H1 (cell line): Measurements from ENCODE around the gene SLC22A2. TPM values are rescaled to one million over a fixed set of nuclear protein-coding genes. Genes with fewer than 3 reads are reported as not detected.

Experiments
- CTCF ChIA-PET: fragments of 300-600 bp; sonication (Branson Sonifier 250); formaldehyde crosslinking; loops from one replicate; lab custom pipeline; 2021; ENCODE audit not compliant: partially characterized antibody; lab: Charles Lee
- POLR2A ChIA-PET: fragments of 300-600 bp; sonication (Branson Sonifier 250); formaldehyde crosslinking; loops from one replicate; lab custom pipeline; 2021; ENCODE audit warnings: inconsistent platforms; ENCODE audit not compliant: partially characterized antibody; lab: Charles Lee
- DNase-seq, 2 experiments: peaks; one replicate each; pipeline versions ENCODE4 v3.0.0 to v3.0.0-alpha.2; 2010 to 2022; ENCODE audit warnings: low spot score in 2 of 2, low read depth in 1 of 2, mixed read lengths in 1 of 2
- FAIRE-seq: peaks from 2 replicates; lab custom pipeline; 2011; peaks lifted over from hg19 to GRCh38; lab: Jason Lieb, UNC
- H2AFZ ChIP-seq: 2 replicates; pipeline ENCODE4 v1.8.1; 2012; ENCODE audit warnings: low read length, inconsistent platforms
- H2AK5ac ChIP-seq: 2 replicates; pipeline ENCODE4 v1.6.1; 2013; ENCODE audit warnings: low read depth, low read length
- H2BK120ac ChIP-seq: replicated peaks from 2 replicates; pipeline ENCODE3; 2013; ENCODE audit warnings: low read depth, low read length, inconsistent platforms
- H2BK12ac ChIP-seq: 2 replicates; pipeline ENCODE4 v1.6.1; 2013; ENCODE audit warnings: low read depth, low read length
- H2BK15ac ChIP-seq: 2 replicates; pipeline ENCODE4 v1.6.1; 2013; ENCODE audit warnings: low read length
- H2BK20ac ChIP-seq: 2 replicates; pipeline ENCODE4 v1.6.1; 2013; ENCODE audit warnings: low read length
- H2BK5ac ChIP-seq: 2 replicates; pipeline ENCODE4 v1.6.1; 2013; ENCODE audit warnings: low read depth, low read length
- H3K14ac ChIP-seq: 2 replicates; pipeline ENCODE4 v1.6.1; 2013; ENCODE audit warnings: inconsistent platforms; ENCODE audit not compliant: insufficient read length
- H3K18ac ChIP-seq: 2 replicates; pipeline ENCODE4 v1.6.1; 2013; ENCODE audit warnings: low read length; ENCODE audit errors: extremely low read depth
- H3K23ac ChIP-seq: 2 replicates; pipeline ENCODE4 v1.6.1; 2013; ENCODE audit warnings: inconsistent platforms; ENCODE audit not compliant: insufficient read length
- H3K23me2 ChIP-seq: 2 replicates; pipeline ENCODE4 v1.6.1; 2013; ENCODE audit warnings: low read depth, low read length
- H3K27ac ChIP-seq: 2 replicates; pipeline ENCODE4 v1.6.1; 2011; ENCODE audit warnings: low read depth, low read length, inconsistent platforms
- H3K27me3 ChIP-seq, 4 experiments: replicated peaks in 1 of 4; 1 replicate in 1 of 4; 2 replicates in 3 of 4; pipeline versions ENCODE4 v1.6.1 to v1.8.1; 2011 to 2013; ENCODE audit warnings: low read length in 3 of 4, mild to moderate bottlenecking in 3 of 4, inconsistent platforms in 2 of 4, mixed read lengths in 2 of 4, moderate library complexity in 1 of 4; ENCODE audit not compliant: control insufficient read depth in 3 of 4, insufficient read depth in 3 of 4; ENCODE audit errors: extremely low read depth in 1 of 4
- H3K36me3 ChIP-seq, 4 experiments: 2 replicates each; pipeline versions ENCODE4 v1.6.1 to v1.8.1; 2011 to 2013; ENCODE audit warnings: mild to moderate bottlenecking in 4 of 4, low read length in 3 of 4, moderate library complexity in 2 of 4, control low read depth in 1 of 4, inconsistent platforms in 1 of 4; ENCODE audit not compliant: insufficient read depth in 4 of 4, control insufficient read depth in 2 of 4
- H3K4ac ChIP-seq: replicated peaks from 2 replicates; pipeline ENCODE3; 2013; ENCODE audit warnings: low read length, low read depth, mixed read lengths, inconsistent platforms; ENCODE audit not compliant: insufficient read length
- H3K4me1 ChIP-seq, 4 experiments: replicated peaks in 1 of 4; 1 replicate in 1 of 4; 2 replicates in 3 of 4; pipeline versions ENCODE4 v1.6.1 to v1.8.1; 2011 to 2013; ENCODE audit warnings: low read length in 3 of 4, inconsistent platforms in 2 of 4, mixed read lengths in 1 of 4; ENCODE audit not compliant: insufficient read depth in 4 of 4, control insufficient read depth in 3 of 4
- H3K4me2 ChIP-seq, 2 experiments: 2 replicates each; pipeline versions ENCODE4 v1.6.1 to v1.8.1; 2011 to 2013; ENCODE audit warnings: low read depth in 2 of 2, low read length in 2 of 2, control low read depth in 1 of 2, inconsistent platforms in 1 of 2, mild to moderate bottlenecking in 1 of 2; ENCODE audit not compliant: insufficient read depth in 1 of 2
- H3K4me3 ChIP-seq, 4 experiments: fragments of 200-600, 300-600 bp in 1 of 4; sonication (generic), shearing (Covaris generic), sonication (Bioruptor Twin) in 1 of 4; 2 replicates each; pipeline versions ENCODE4 v1.5.1 to v1.8.1; 2011 to 2016; ENCODE audit warnings: low read length in 4 of 4, low read depth in 3 of 4, control low read depth in 2 of 4, inconsistent platforms in 2 of 4, mild to moderate bottlenecking in 2 of 4, mixed read lengths in 1 of 4, moderate library complexity in 1 of 4; ENCODE audit not compliant: insufficient read depth in 2 of 4; ENCODE audit errors: extremely low read depth in 1 of 4
- H3K56ac ChIP-seq: replicated peaks from 2 replicates; pipeline ENCODE3; 2013; ENCODE audit warnings: low read depth, mild to moderate bottlenecking, mixed read lengths, low read length, inconsistent platforms; ENCODE audit not compliant: insufficient read length
- H3K79me1 ChIP-seq: 2 replicates; pipeline ENCODE4 v1.6.1; 2013; ENCODE audit warnings: low read depth, low read length, control low read depth
- H3K79me2 ChIP-seq, 2 experiments: 2 replicates each; pipeline versions ENCODE4 v1.6.1 to v1.8.1; 2012 to 2013; ENCODE audit warnings: low read length in 2 of 2, mild to moderate bottlenecking in 2 of 2, inconsistent platforms in 1 of 2; ENCODE audit not compliant: insufficient read depth in 2 of 2, control insufficient read depth in 1 of 2
- H3K9ac ChIP-seq, 4 experiments: replicated peaks in 1 of 4; 1 replicate in 1 of 4; 2 replicates in 3 of 4; pipeline versions ENCODE4 v1.6.1 to v1.8.1; 2011 to 2013; ENCODE audit warnings: low read depth in 3 of 4, low read length in 3 of 4, control low read depth in 2 of 4, mild to moderate bottlenecking in 2 of 4, moderate library complexity in 2 of 4, inconsistent platforms in 1 of 4; ENCODE audit errors: extremely low read depth in 1 of 4
- H3K9me3 ChIP-seq, 2 experiments: 2 replicates each; pipeline versions ENCODE4 v1.6.1 to v1.8.1; 2012 to 2013; ENCODE audit warnings: mild to moderate bottlenecking in 2 of 2, moderate library complexity in 2 of 2, control low read depth in 1 of 2, inconsistent platforms in 1 of 2, low read depth in 1 of 2, low read length in 1 of 2, mixed read lengths in 1 of 2; ENCODE audit not compliant: insufficient read depth in 2 of 2
- H4K20me1 ChIP-seq, 2 experiments: replicated peaks in 1 of 2; 2 replicates each; pipeline versions ENCODE3 to v1.8.1; 2011 to 2013; ENCODE audit warnings: inconsistent platforms in 2 of 2, low read length in 2 of 2, mild to moderate bottlenecking in 1 of 2; ENCODE audit not compliant: insufficient read depth in 2 of 2, control insufficient read depth in 1 of 2
- H4K5ac ChIP-seq: 2 replicates; pipeline ENCODE4 v1.6.1; 2013; ENCODE audit warnings: low read length, low read depth, mixed read lengths, inconsistent platforms; ENCODE audit not compliant: insufficient read length
- H4K8ac ChIP-seq: 2 replicates; pipeline ENCODE4 v1.8.0; 2013; ENCODE audit warnings: mild to moderate bottlenecking, moderate library complexity, low read length, inconsistent platforms; ENCODE audit not compliant: insufficient read depth; ENCODE audit errors: extremely low read depth
- H4K91ac ChIP-seq: replicated peaks from 2 replicates; pipeline ENCODE3; 2013; ENCODE audit warnings: low read length, mixed read lengths, inconsistent platforms; ENCODE audit not compliant: insufficient read length
- CBX8 ChIP-seq: fragments of 300-800, 300-1000 bp; sonication (generic); IDR thresholded peaks from 2 replicates; pipeline ENCODE4 v1.7.1; 2016; ENCODE audit warnings: low read depth, low read length, borderline replicate concordance
- CEBPB ChIP-seq: IDR thresholded peaks from 2 replicates; pipeline ENCODE4 v1.6.1; 2012; ENCODE audit warnings: low read depth, low read length
- CTBP2 ChIP-seq: IDR thresholded peaks from 2 replicates; pipeline ENCODE4 v1.7.0; 2011; ENCODE audit warnings: borderline replicate concordance, mild to moderate bottlenecking, moderate library complexity, mixed read lengths, low read length; ENCODE audit not compliant: insufficient read depth, insufficient read length
- EGR1 ChIP-seq: IDR thresholded peaks from 2 replicates; pipeline ENCODE4 v1.6.1; 2011; ENCODE audit warnings: low read depth, low read length, borderline replicate concordance
- GABPA ChIP-seq: IDR thresholded peaks from 2 replicates; pipeline ENCODE4 v1.6.1; 2011; ENCODE audit warnings: mild to moderate bottlenecking, low read length, moderate library complexity, borderline replicate concordance; ENCODE audit not compliant: insufficient read depth
- KDM1A ChIP-seq: fragments of 200-600, 300-600 bp; sonication (generic); IDR thresholded peaks from 2 replicates; pipeline ENCODE4 v1.7.1; 2016; ENCODE audit warnings: mild to moderate bottlenecking, low read length, borderline replicate concordance
- POLR2A ChIP-seq, 2 experiments: IDR thresholded peaks; 1 replicate in 1 of 2; 2 replicates in 1 of 2; pipeline ENCODE4 v1.6.1; 2011; ENCODE audit warnings: low read depth in 2 of 2, low read length in 2 of 2, mild to moderate bottlenecking in 2 of 2; ENCODE audit errors: control extremely low read depth in 1 of 2
- RNF2 ChIP-seq: fragments of 200-900, 300-1000 bp; sonication (generic); IDR thresholded peaks from 2 replicates; pipeline ENCODE4 v1.7.1; 2016; ENCODE audit warnings: borderline replicate concordance, low read depth, mild to moderate bottlenecking, antibody characterized with exemption, low read length; ENCODE audit not compliant: poor library complexity, severe bottlenecking; ENCODE audit errors: missing control alignments
- SAP30 ChIP-seq: fragments of 300-600 bp; sonication (generic); IDR thresholded peaks from 2 replicates; pipeline ENCODE4 v1.7.1; 2012; ENCODE audit warnings: low read length, moderate library complexity, mild to moderate bottlenecking, inconsistent platforms; ENCODE audit not compliant: insufficient read depth, insufficient replicate concordance
- TBP ChIP-seq: IDR thresholded peaks from 2 replicates; pipeline ENCODE4 v1.6.1; 2011; ENCODE audit warnings: low read depth, low read length, improper control_type of control experiment
- TCF12 ChIP-seq: IDR thresholded peaks from 2 replicates; pipeline ENCODE4 v1.6.1; 2011; ENCODE audit warnings: low read depth, mild to moderate bottlenecking, low read length
- YY1 ChIP-seq: IDR thresholded peaks from 2 replicates; pipeline ENCODE4 v1.6.1; 2011; ENCODE audit warnings: low read depth, mild to moderate bottlenecking, low read length
- ZNF274 ChIP-seq: IDR thresholded peaks from 2 replicates; pipeline ENCODE4 v1.7.0; 2012; ENCODE audit warnings: low read length, borderline replicate concordance; ENCODE audit errors: extremely low read depth
- WGBS, 2 experiments: shearing (Covaris generic) in 1 of 2; methylation state at CpG; one replicate each; pipeline versions ENCODE4 v1.1.6 to v1.1.7; 2013 to 2015; ENCODE audit warnings: low lambda C conversion rate in 2 of 2, mixed read lengths in 2 of 2, inconsistent platforms in 1 of 2, low coverage in 1 of 2, missing lambda C conversion rate in 1 of 2; ENCODE audit not compliant: insufficient replicate concordance in 2 of 2, insufficient coverage in 1 of 2, insufficient read length in 1 of 2; ENCODE audit errors: extremely low coverage in 1 of 2, missing lambda C conversion rate in 1 of 2; 5-methylcytosine and 5-hydroxymethylcytosine counted together
- polyA plus RNA-seq, 7 experiments: library from polyadenylated mRNA; depleted of rRNA in 3 of 7; stranded (reverse) in 5 of 7; unstranded in 2 of 7; fragments of >200 nt in 5 of 7; fragments of 200-250 nt in 2 of 7; gene quantifications; 1 replicate in 5 of 7; 2 replicates in 1 of 7; 4 replicates in 1 of 7; pipeline versions ENCODE4 v1.2.1 to v1.2.3, GENCODE V29; 2011 to 2013; ENCODE audit warnings: missing spikeins in 2 of 7, mixed read lengths in 2 of 7
- total RNA-seq: library from RNA; stranded (reverse); fragmentation: NEBNext Ultra II Directional; extraction: Animal tissue kit (Norgen Biotek cat#: 25700); gene quantifications from 2 replicates; pipeline ENCODE4 v1.2.1, GENCODE V29; 2021

The SLC22A2 gene
- total and polyA plus RNA-seq, 2 of the 8 experiments (the other 6 are each of a cell fraction or from before 2014, with no cell fraction given), result 0.23 to 1.4 TPM

DNA sequence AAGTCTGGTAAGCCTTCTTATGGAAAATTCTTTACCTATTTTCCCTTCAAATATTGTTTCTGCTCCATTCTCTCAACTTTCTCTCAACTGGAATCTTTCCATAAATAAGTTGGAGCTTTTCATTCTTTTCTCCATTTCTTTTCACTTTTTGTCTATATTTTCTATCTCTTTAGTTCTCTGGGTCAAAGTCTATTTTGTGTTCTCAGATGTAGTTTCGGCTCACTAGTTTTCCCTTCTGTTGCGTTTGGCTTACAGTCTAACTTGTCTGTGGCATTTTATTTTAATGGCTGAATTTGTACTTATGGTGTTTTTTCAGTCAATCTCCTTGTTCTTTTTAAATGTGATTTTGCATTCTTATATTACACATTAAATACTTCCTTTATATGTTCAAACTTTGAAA, 14.1 kb upstream of the SLC22A2 start:
- ChIA-PET CTCF (interaction anchor here (0.9 to 1.2 kb wide), 4 partner anchors 9 to 200 kb away, joined by 3 to 7 read pairs (median 3); no protein-coding TSS in a partner anchor), POLR2A (no interaction called here)
- no peaks in the 10 kb centered on the region for H3K27me3 ChIP-seq
- no peak overlapping the region for H2BK20ac ChIP-seq
- no peak overlapping the region for H2AFZ ChIP-seq
- no peaks in the 10 kb centered on the region for H3K79me2 ChIP-seq
- no peak overlapping the region for H3K18ac ChIP-seq
- 95% methylated on average over 2 of the region's 2 CpGs; no CpG with 5 or more reads in 1 of the 2 experiments for WGBS, 2 experiments
- no peak overlapping the region for H4K91ac ChIP-seq
- no peak overlapping the region for H4K5ac ChIP-seq
- H3K27ac ChIP-seq, result no peak overlapping the region
- H3K9ac ChIP-seq, result no peak overlapping the region
- FAIRE-seq, result no peak
- H2BK12ac ChIP-seq, result no peak overlapping the region
- no peaks in the 10 kb centered on the region for H3K23me2 ChIP-seq
- H3K4me2 ChIP-seq, result no peak overlapping the region
- no peak overlapping the region for H3K4ac ChIP-seq
- TF ChIP-seq SAP30 (no peak), TBP (no peak), YY1 (no peak), CBX8 (no peak), CEBPB (no peak), GABPA (no peak), RNF2 (no peak), CTBP2 (no peak), TCF12 (no peak), KDM1A (no peak), POLR2A (IDR thresholded peaks at IDR 0.05; ENCODE audit: control extremely low read depth in 1 of 2, low read depth in 2 of 2, low read length in 2 of 2) (no peak), ZNF274 (no peak), EGR1 (no peak)
- no peak overlapping the region for H2BK15ac ChIP-seq
- no peak for DNase-seq
- peaks cover 0 to 5% (median 0%) of the 10 kb centered on the region in 4 experiments; a peak in 2 of 7 replicates for H3K4me1 ChIP-seq
- H3K79me1 ChIP-seq, result no peaks in the 10 kb centered on the region
- H2AK5ac ChIP-seq, result no peak overlapping the region
- H4K20me1 ChIP-seq, result no peaks in the 10 kb centered on the region
- H2BK5ac ChIP-seq, result no peak overlapping the region
- H3K14ac ChIP-seq, result no peak overlapping the region
- H3K4me3 ChIP-seq, result no peak overlapping the region
- H3K23ac ChIP-seq, result no peak overlapping the region
- no peak overlapping the region for H4K8ac ChIP-seq
- H3K36me3 ChIP-seq, result no peaks in the 10 kb centered on the region
- H3K9me3 ChIP-seq, result no peaks in the 10 kb centered on the region
- H2BK120ac ChIP-seq, result no peak overlapping the region
- H3K56ac ChIP-seq, result no peak overlapping the region
